ENCODE measurements around the gene GSTM3.
"Not testable (repeated sequence)": the region's sequence is repeated elsewhere in the genome, so short reads cannot be mapped to it uniquely, and the experiment has no call there.

The GSTM3 gene

GRCh38 chr1:109691759-109692158 is 49.1 kb downstream of the GSTM3 start:
- no peak for DNase-seq

GRCh38 chr1:109689844-109690405 is 50.9 kb downstream of the GSTM3 start:
- DNase-seq = no peak

- no peak for DNase-seq
Measured at GRCh38 chr1:109687641-109688499, 53.0 kb downstream of the GSTM3 start, which contains the start of gene GSTM1. Gene GSTM1 (plus strand): TSS chr1:109687817. CDS start chr1:109687874, 57 bp downstream.

- DNase-seq = not testable (repeated sequence)
Measured at GRCh38 chr1:109687109-109687508, 53.7 kb downstream of the GSTM3 start.

GRCh38 chr1:109685890-109686289 is 54.9 kb downstream of the GSTM3 start:
- DNase-seq = not testable (repeated sequence)

- DNase-seq = not testable (repeated sequence)
Measured at GRCh38 chr1:109685399-109685798, 55.4 kb downstream of the GSTM3 start.

GRCh38 chr1:109684777-109685176 is 56.1 kb downstream of the GSTM3 start:
- not testable (repeated sequence) for DNase-seq

All from NCI-H187 treated with DMSO at 0.1 percent for 48 hours (cell line).